Measurements from ENCODE around the gene TRIM50. TPM values are rescaled to one million over a fixed set of nuclear protein-coding genes. Genes with fewer than 3 reads are reported as not detected.

The TRIM50 gene
- total RNA-seq, 1 donor from 2014 or later: not detected

Other genes with a start within 250 kb of the TRIM50 start
- gene SPDYE9, start 242.0 kb downstream of the TRIM50 start, total RNA-seq: 0.08 and 0.26 TPM in 2 replicates
- gene NSUN5, start 19.3 kb downstream of the TRIM50 start, total RNA-seq: 36.5 and 46.3 TPM in 2 replicates
- gene FKBP6, start 79 bp upstream of the TRIM50 start, total RNA-seq: 0.11 TPM in 1 of 2 replicates, not detected in the other
- 23.2 and 34.8 TPM in 2 replicates for gene FZD9, start 105.7 kb upstream of the TRIM50 start, total RNA-seq
- 70.0 and 76.7 TPM in 2 replicates for gene BAZ1B, start 194.2 kb upstream of the TRIM50 start, total RNA-seq
- gene BCL7B, start 229.6 kb upstream of the TRIM50 start, total RNA-seq: 69.4 and 83.5 TPM in 2 replicates

Data from myocyte (in vitro differentiated cells).